Astrocyte of the hippocampus (primary cell): Measurements from ENCODE around the gene USP32.
A peak's percentile ranks its signal among the peaks of the same experiment; 100 is the strongest.
"Not testable (repeated sequence)": the region's sequence is repeated elsewhere in the genome, so short reads cannot be mapped to it uniquely, and the experiment has no call there.

ENCODE experiments used
- DNase-seq: peaks from one replicate; pipeline ENCODE4 v3.0.0; 2011; ENCODE audit warnings: low read depth, low spot score

The USP32 gene

GRCh38 chr17:60392042-60392844, at the start of gene USP32:
USP32 (minus strand) TSS chr17:60392133; CDS start chr17:60391939, 194 bp downstream.
- DNase-seq, result peak; percentile 99

- no peak for DNase-seq
These were observed 47.6 kb upstream of the USP32 start for GRCh38 chr17:60439501-60439900.

GRCh38 chr17:60436676-60437075, 44.7 kb upstream of the USP32 start:
- DNase-seq, result no peak

- DNase-seq, result peak; percentile 94
These were observed 43.6 kb upstream of the USP32 start for GRCh38 chr17:60435244-60436167.

- DNase-seq, result not testable (repeated sequence)
These were observed 41.4 kb upstream of the USP32 start for GRCh38 chr17:60433021-60433997.

GRCh38 chr17:60430561-60430960, 38.6 kb upstream of the USP32 start:
- not testable (repeated sequence) for DNase-seq

GRCh38 chr17:60428491-60428890, 36.6 kb upstream of the USP32 start:
- not testable (repeated sequence) for DNase-seq

- DNase-seq, result no peak
These were observed 34.7 kb upstream of the USP32 start for GRCh38 chr17:60426596-60426995.

GRCh38 chr17:60425626-60426025, 33.7 kb upstream of the USP32 start:
- DNase-seq, result no peak

- no peak for DNase-seq
These were observed 31.9 kb upstream of the USP32 start for GRCh38 chr17:60423865-60424264.

- no peak for DNase-seq
These were observed 30.3 kb upstream of the USP32 start, which contains the start of gene CHCT1 for GRCh38 chr17:60422162-60422665. CHCT1 (plus strand) TSS chr17:60422489; CDS start chr17:60422593, 104 bp downstream.

GRCh38 chr17:60421273-60422161, 29.6 kb upstream of the USP32 start:
- peak; percentile 80 for DNase-seq

GRCh38 chr17:60419875-60420274, 27.9 kb upstream of the USP32 start:
- not testable (repeated sequence) for DNase-seq

GRCh38 chr17:60419003-60419402, 27.1 kb upstream of the USP32 start:
- not testable (repeated sequence) for DNase-seq

- DNase-seq, result no peak
These were observed 24.5 kb upstream of the USP32 start for GRCh38 chr17:60416368-60416925.

- no peak for DNase-seq
These were observed 23.2 kb upstream of the USP32 start for GRCh38 chr17:60415146-60415545.

- DNase-seq, result no peak
These were observed 20.8 kb upstream of the USP32 start for GRCh38 chr17:60412701-60413100.

- no peak for DNase-seq
These were observed 18.1 kb upstream of the USP32 start for GRCh38 chr17:60410001-60410400.

GRCh38 chr17:60406887-60407286, 15.0 kb upstream of the USP32 start:
- no peak for DNase-seq

GRCh38 chr17:60403962-60404361, 12.0 kb upstream of the USP32 start:
- no peak for DNase-seq
